ENCODE data around the gene POLR2L.
A peak's percentile ranks its signal among the peaks of the same experiment; 100 is the strongest.

Gene POLR2L

GRCh38 chr11:833114-833791, 9.1 kb downstream of the POLR2L start:
- no peak for DNase-seq (ENCODE audit: low read depth)

DNA sequence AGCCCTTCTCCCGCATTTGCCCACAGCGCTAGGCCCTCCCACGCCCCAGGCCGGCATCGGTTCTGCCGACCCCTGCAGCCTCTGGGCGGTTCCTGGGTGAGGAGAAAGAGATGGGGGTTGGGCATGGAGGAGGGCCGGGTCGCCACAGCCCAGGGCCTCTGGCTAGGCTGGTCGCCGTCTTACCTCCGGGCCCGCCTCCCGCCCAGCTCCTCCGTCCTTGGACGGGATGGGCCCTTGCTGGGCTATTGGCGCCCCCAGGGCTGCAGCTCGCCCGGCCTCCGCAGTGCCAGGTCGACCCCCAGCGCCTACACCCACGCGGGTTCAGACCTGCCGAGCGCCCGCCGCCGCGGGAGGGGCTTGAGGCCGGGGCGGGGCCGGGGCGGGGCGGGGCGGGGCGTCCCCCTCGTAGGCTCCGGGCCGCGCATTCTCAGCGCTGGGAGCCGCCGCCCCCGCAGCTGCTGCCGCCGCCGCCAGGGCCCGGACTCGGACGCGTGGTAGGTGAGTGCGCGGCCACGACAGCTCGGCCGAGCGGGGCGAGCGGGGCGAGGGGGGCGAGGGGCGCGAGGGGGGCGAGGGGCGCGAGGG, 9.7 kb downstream of the POLR2L start, which contains the start of gene CD151:
TSS of gene CD151 (plus strand) at position 424 of the 585 bp plus-strand sequence. CDS start 3,118 bp downstream, outside the sequence.
- H3K4me3 ChIP-seq (ENCODE audit: low read length) = peak within 1 kb of the TSS; percentile 80
- no peak for DNase-seq (ENCODE audit: low read depth)
- TF ChIP-seq CTCF (conservative IDR thresholded peaks at IDR 0.05; ENCODE audit: low read depth, low read length) = no peak

More at GRCh38 chr11:833114-833791, 9.1 kb downstream of the POLR2L start:
- TF ChIP-seq CTCF (conservative IDR thresholded peaks at IDR 0.05; ENCODE audit: low read depth, low read length) = no peak
- peak overlapping the region; percentile 80 for H3K4me3 ChIP-seq (ENCODE audit: low read length)

DNA sequence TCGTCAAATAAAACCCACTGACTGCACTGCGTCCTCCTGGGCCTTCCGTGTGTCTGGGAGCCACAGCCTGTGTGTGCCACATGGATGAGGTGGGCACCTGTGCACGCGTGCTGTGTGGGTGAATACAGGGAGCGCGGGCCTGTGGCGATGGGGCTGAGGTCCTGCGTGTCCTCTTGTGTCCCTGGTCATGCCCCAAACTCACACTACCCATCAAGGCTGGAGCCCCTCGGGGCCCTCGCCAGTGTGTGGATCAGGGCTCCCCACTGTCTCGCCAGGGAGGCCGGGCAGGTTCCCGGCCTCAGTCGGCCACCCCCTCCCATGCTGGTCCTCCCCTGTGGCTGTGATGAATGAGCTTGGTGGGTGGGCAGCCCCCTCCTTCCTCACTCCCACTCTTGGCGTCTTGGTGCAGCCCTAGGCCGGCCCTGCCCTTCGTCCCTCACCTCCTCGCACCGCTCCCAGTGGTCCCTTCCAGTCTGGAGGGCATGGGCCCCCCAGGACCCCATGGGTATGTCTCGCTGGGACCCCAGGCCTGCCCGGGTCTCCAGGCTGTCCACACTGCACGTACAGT, 10.3 kb downstream of the POLR2L start:
- H3K4me3 ChIP-seq (ENCODE audit: low read length) = peak overlapping the region; percentile 50
- DNase-seq (ENCODE audit: low read depth) = no peak
- TF ChIP-seq CTCF (conservative IDR thresholded peaks at IDR 0.05; ENCODE audit: low read depth, low read length) = no peak

- peak; percentile 43 for DNase-seq (ENCODE audit: low read depth)
- peak overlapping the region; percentile 14 for H3K4me3 ChIP-seq (ENCODE audit: low read length)
Measured at GRCh38 chr11:831118-831864, 11.0 kb downstream of the POLR2L start.

GRCh38 chr11:830295-831117, 11.8 kb downstream of the POLR2L start:
- H3K4me3 ChIP-seq (ENCODE audit: low read length) = peak overlapping the region; percentile 42
- TF ChIP-seq CTCF (conservative IDR thresholded peaks at IDR 0.05; ENCODE audit: low read depth, low read length) = no peak
- peak; percentile 43 for DNase-seq (ENCODE audit: low read depth)

More at GRCh38 chr11:831118-831864, 11.0 kb downstream of the POLR2L start:
- no peak for TF ChIP-seq CTCF (conservative IDR thresholded peaks at IDR 0.05; ENCODE audit: low read depth, low read length)

DNA sequence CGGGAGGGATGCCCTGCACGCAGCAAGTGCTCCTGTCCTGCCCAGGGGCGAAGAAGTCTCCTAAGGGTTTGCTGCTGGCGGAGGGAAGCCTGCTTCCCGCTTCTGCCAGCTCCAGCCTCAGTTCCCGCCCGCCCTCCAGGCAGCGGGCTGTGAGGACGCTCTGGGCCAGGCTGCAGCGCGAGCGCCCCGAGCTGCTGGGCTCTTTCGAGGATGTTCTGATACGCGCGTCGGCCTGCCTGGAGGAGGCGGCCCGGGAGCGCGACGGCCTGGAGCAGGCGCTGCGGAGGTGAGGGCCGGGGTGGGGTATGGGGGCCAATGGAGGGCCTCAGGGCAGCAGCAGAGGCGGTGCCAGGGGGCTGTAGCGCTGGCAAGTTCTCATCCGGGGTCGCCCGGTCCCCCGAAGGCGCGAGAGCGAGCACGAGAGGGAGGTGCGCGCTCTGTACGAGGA, 12.5 kb downstream of the POLR2L start:
- H3K4me3 ChIP-seq (ENCODE audit: low read length) = peak overlapping the region; percentile 36
- DNase-seq (ENCODE audit: low read depth) = no peak

More for the DNA sequence above, 12.5 kb downstream of the POLR2L start:
- no peak for TF ChIP-seq CTCF (conservative IDR thresholded peaks at IDR 0.05; ENCODE audit: low read depth, low read length)
